HL-60 (cell line): ENCODE measurements around the gene ALDH1L1.

Experiments used
- DNase-seq, 2 experiments: peaks; one replicate each; pipeline ENCODE4 v3.0.0-alpha.2; 2010 to 2020; ENCODE audit warnings: low read depth in 1 of 2, low spot score in 1 of 2
- H3K27ac ChIP-seq: fragments of 250-450 bp; sonication (Bioruptor Pico); replicated peaks from 2 replicates; pipeline ENCODE4 v1.5.1; 2020; ENCODE audit warnings: mild to moderate bottlenecking, moderate library complexity
- H3K27me3 ChIP-seq: fragments of 250-450 bp; sonication (Bioruptor Pico); 2 replicates; pipeline ENCODE4 v1.5.1; 2021; ENCODE audit warnings: mild to moderate bottlenecking, moderate library complexity; ENCODE audit not compliant: insufficient read depth, poor library complexity, severe bottlenecking
- H3K4me3 ChIP-seq: replicated peaks from 2 replicates; pipeline ENCODE4 v1.5.1; 2011; ENCODE audit warnings: mild to moderate bottlenecking, control low read depth, low read length; ENCODE audit not compliant: insufficient read depth
- GABPA ChIP-seq: IDR thresholded peaks from 2 replicates; pipeline ENCODE4 v1.6.1; 2012; ENCODE audit warnings: low read depth
- POLR2AphosphoS5 ChIP-seq: IDR thresholded peaks from 2 replicates; pipeline ENCODE4 v1.6.1; 2012; ENCODE audit warnings: low read depth
- SPI1 ChIP-seq: IDR thresholded peaks from 2 replicates; pipeline ENCODE4 v1.6.1; 2012; ENCODE audit warnings: low read depth, mild to moderate bottlenecking, borderline replicate concordance
- TF ChIP-seq, protein P1 (sequence below): IDR thresholded peaks from 2 replicates; pipeline ENCODE4 v1.6.1; 2012; ENCODE audit warnings: low read depth; ENCODE audit not compliant: insufficient replicate concordance
- TF ChIP-seq, protein P2 (sequence below): IDR thresholded peaks from one replicate; pipeline ENCODE4 v1.5.1; 2011; ENCODE audit warnings: low read length, control low read depth, inconsistent platforms; ENCODE audit not compliant: insufficient read depth

ALDH1L1 gene

DNA sequence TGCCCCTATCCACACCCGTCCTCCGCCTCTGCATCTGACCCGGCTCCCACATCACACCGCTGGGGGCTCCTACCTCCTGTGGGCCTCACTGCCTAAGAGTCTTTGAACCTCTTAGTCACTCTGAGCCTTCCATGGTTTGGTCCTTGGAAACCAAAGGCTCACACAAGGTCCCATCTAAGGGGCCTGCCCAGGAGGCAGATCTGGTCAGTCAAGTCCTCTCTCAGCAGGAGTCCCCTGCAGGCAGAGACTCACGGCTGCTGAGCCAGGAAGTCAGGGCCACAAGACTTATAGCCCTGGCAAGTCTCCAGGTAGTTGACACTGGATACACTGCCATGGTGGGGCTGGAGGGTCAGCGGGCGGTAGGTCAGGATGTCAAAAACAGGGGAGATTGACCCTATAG lies 31.2 kb upstream of the ALDH1L1 start:
- no peak for DNase-seq
- Histone ChIP-seq H3K27me3 (peaks cover 29% of the 10 kb centered on the region), H3K27ac (no peak overlapping the region), H3K4me3 (no peak overlapping the region)
- TF ChIP-seq, protein P1, sequence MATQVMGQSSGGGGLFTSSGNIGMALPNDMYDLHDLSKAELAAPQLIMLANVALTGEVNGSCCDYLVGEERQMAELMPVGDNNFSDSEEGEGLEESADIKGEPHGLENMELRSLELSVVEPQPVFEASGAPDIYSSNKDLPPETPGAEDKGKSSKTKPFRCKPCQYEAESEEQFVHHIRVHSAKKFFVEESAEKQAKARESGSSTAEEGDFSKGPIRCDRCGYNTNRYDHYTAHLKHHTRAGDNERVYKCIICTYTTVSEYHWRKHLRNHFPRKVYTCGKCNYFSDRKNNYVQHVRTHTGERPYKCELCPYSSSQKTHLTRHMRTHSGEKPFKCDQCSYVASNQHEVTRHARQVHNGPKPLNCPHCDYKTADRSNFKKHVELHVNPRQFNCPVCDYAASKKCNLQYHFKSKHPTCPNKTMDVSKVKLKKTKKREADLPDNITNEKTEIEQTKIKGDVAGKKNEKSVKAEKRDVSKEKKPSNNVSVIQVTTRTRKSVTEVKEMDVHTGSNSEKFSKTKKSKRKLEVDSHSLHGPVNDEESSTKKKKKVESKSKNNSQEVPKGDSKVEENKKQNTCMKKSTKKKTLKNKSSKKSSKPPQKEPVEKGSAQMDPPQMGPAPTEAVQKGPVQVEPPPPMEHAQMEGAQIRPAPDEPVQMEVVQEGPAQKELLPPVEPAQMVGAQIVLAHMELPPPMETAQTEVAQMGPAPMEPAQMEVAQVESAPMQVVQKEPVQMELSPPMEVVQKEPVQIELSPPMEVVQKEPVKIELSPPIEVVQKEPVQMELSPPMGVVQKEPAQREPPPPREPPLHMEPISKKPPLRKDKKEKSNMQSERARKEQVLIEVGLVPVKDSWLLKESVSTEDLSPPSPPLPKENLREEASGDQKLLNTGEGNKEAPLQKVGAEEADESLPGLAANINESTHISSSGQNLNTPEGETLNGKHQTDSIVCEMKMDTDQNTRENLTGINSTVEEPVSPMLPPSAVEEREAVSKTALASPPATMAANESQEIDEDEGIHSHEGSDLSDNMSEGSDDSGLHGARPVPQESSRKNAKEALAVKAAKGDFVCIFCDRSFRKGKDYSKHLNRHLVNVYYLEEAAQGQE: no peak
- TF ChIP-seq, protein P2, sequence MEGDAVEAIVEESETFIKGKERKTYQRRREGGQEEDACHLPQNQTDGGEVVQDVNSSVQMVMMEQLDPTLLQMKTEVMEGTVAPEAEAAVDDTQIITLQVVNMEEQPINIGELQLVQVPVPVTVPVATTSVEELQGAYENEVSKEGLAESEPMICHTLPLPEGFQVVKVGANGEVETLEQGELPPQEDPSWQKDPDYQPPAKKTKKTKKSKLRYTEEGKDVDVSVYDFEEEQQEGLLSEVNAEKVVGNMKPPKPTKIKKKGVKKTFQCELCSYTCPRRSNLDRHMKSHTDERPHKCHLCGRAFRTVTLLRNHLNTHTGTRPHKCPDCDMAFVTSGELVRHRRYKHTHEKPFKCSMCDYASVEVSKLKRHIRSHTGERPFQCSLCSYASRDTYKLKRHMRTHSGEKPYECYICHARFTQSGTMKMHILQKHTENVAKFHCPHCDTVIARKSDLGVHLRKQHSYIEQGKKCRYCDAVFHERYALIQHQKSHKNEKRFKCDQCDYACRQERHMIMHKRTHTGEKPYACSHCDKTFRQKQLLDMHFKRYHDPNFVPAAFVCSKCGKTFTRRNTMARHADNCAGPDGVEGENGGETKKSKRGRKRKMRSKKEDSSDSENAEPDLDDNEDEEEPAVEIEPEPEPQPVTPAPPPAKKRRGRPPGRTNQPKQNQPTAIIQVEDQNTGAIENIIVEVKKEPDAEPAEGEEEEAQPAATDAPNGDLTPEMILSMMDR: no peak
- no peak for TF ChIP-seq GABPA
- no peak for TF ChIP-seq SPI1
- TF ChIP-seq POLR2AphosphoS5: no peak

DNA sequence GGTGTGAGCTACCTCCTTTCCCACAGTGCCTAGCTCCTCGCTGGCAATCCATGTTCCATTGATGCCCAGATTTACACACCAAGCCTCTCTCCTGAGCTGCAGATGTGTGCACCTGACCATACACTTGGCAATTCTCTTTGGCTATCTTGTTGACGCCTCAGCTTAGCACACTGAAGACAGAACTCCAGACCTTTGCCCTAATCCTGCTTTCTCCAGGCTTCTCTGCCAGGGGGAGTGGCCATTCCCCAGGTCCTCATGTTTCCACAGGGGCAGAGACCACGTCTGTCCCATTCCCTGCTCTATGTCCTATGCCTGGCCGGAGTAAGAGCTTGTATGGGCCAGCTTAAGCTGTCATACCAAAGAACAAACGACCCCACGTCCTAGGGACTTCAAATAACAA lies 30.2 kb upstream of the ALDH1L1 start:
- peaks cover 29% of the 10 kb centered on the region for H3K27me3 ChIP-seq
- no peak overlapping the region for H3K4me3 ChIP-seq
- TF ChIP-seq POLR2AphosphoS5 (no peak), SPI1 (no peak), GABPA (no peak)
- TF ChIP-seq, protein P2: no peak
- TF ChIP-seq, protein P1: no peak
- H3K27ac ChIP-seq: no peak overlapping the region
- no peak for DNase-seq

DNA sequence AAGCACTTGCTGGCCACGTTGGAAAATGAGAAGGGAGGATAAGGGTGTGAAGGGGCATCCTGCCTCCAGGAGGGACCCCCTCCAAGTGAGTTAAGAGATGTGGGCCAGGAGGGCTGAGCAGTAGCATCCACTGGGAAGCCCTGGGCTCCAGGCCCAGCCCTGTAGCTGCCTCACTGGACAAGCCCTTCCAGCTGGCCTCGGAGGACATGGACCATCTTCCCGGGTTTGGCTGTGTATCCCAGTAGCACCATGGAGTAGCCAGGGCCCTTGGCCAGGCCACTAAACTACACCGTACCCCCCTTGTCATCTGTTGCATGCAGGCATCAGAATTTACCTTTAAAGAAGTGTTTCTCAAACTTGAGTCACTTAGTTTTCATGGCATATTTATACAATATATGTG lies 29.4 kb upstream of the ALDH1L1 start:
- H3K27me3 ChIP-seq: peaks cover 26% of the 10 kb centered on the region
- TF ChIP-seq SPI1: no peak
- TF ChIP-seq, protein P2: no peak
- TF ChIP-seq POLR2AphosphoS5: no peak
- no peak for TF ChIP-seq GABPA
- TF ChIP-seq, protein P1: no peak
- no peak for DNase-seq
- no peak overlapping the region for H3K4me3 ChIP-seq
- H3K27ac ChIP-seq: no peak overlapping the region
